ENCODE data around the gene FETUB. TPM values are rescaled to one million over a fixed set of nuclear protein-coding genes. Genes with fewer than 3 reads are reported as not detected.

The FETUB gene
- total RNA-seq, 1 donor from 2014 or later, result not detected

GRCh38 chr3:186625600-186626042 lies 14.6 kb upstream of the FETUB start:
- Mint-ChIP-seq H3K36me3 (ENCODE audit: unreplicated experiment) (no peaks in the 10 kb centered on the region), H3K27me3 (ENCODE audit: unreplicated experiment) (no peaks in the 10 kb centered on the region), H3K4me3 (ENCODE audit: unreplicated experiment) (no peak overlapping the region), H3K27ac (ENCODE audit: unreplicated experiment) (no peak overlapping the region), H3K4me1 (ENCODE audit: low read depth, unreplicated experiment) (no peaks in the 10 kb centered on the region), H3K9me3 (ENCODE audit: unreplicated experiment) (no peaks in the 10 kb centered on the region)
- no peak for TF ChIP-seq CTCF (IDR thresholded peaks at IDR 0.05; ENCODE audit: partially characterized antibody, unreplicated experiment)
- DNase-seq, result no peak

- H3K9me3 Mint-ChIP-seq (ENCODE audit: unreplicated experiment), result no peaks in the 10 kb centered on the region
These were observed 13.8 kb upstream of the FETUB start for GRCh38 chr3:186626254-186626847.

GRCh38 chr3:186627852-186628414 lies 12.3 kb upstream of the FETUB start:
- TF ChIP-seq CTCF (IDR thresholded peaks at IDR 0.05; ENCODE audit: partially characterized antibody, unreplicated experiment), result no peak
- Mint-ChIP-seq H3K27ac (ENCODE audit: unreplicated experiment) (no peak overlapping the region), H3K4me3 (ENCODE audit: unreplicated experiment) (no peak overlapping the region), H3K4me1 (ENCODE audit: low read depth, unreplicated experiment) (no peaks in the 10 kb centered on the region), H3K9me3 (ENCODE audit: unreplicated experiment) (no peaks in the 10 kb centered on the region), H3K27me3 (ENCODE audit: unreplicated experiment) (no peaks in the 10 kb centered on the region), H3K36me3 (ENCODE audit: unreplicated experiment) (no peaks in the 10 kb centered on the region)
- DNase-seq, result no peak

More at GRCh38 chr3:186626254-186626847, 13.8 kb upstream of the FETUB start:
- Mint-ChIP-seq H3K27ac (ENCODE audit: unreplicated experiment) (no peak overlapping the region), H3K27me3 (ENCODE audit: unreplicated experiment) (no peaks in the 10 kb centered on the region), H3K4me1 (ENCODE audit: low read depth, unreplicated experiment) (no peaks in the 10 kb centered on the region), H3K4me3 (ENCODE audit: unreplicated experiment) (no peak overlapping the region), H3K36me3 (ENCODE audit: unreplicated experiment) (no peaks in the 10 kb centered on the region)
- no peak for DNase-seq
- no peak for TF ChIP-seq CTCF (IDR thresholded peaks at IDR 0.05; ENCODE audit: partially characterized antibody, unreplicated experiment)

GRCh38 chr3:186628756-186629155 lies 11.4 kb upstream of the FETUB start:
- H3K27ac Mint-ChIP-seq (ENCODE audit: unreplicated experiment), result no peak overlapping the region
- H3K4me3 Mint-ChIP-seq (ENCODE audit: unreplicated experiment), result no peak overlapping the region
- TF ChIP-seq CTCF (IDR thresholded peaks at IDR 0.05; ENCODE audit: partially characterized antibody, unreplicated experiment), result no peak
- no peaks in the 10 kb centered on the region for H3K9me3 Mint-ChIP-seq (ENCODE audit: unreplicated experiment)
- H3K36me3 Mint-ChIP-seq (ENCODE audit: unreplicated experiment), result no peaks in the 10 kb centered on the region
- H3K27me3 Mint-ChIP-seq (ENCODE audit: unreplicated experiment), result no peaks in the 10 kb centered on the region
- no peak for DNase-seq
- H3K4me1 Mint-ChIP-seq (ENCODE audit: low read depth, unreplicated experiment), result no peaks in the 10 kb centered on the region

GRCh38 chr3:186630950-186631641 lies 9.1 kb upstream of the FETUB start:
- Mint-ChIP-seq H3K27ac (ENCODE audit: unreplicated experiment) (no peak overlapping the region), H3K27me3 (ENCODE audit: unreplicated experiment) (no peaks in the 10 kb centered on the region), H3K36me3 (ENCODE audit: unreplicated experiment) (no peaks in the 10 kb centered on the region), H3K9me3 (ENCODE audit: unreplicated experiment) (no peaks in the 10 kb centered on the region), H3K4me1 (ENCODE audit: low read depth, unreplicated experiment) (no peaks in the 10 kb centered on the region), H3K4me3 (ENCODE audit: unreplicated experiment) (no peak overlapping the region)
- DNase-seq, result no peak
- no peak for TF ChIP-seq CTCF (IDR thresholded peaks at IDR 0.05; ENCODE audit: partially characterized antibody, unreplicated experiment)
